Activated T-helper 9 cell treated with anti-CD3 and anti-CD28 coated beads, Interleukin-2, amount 50 U/mL, for 16 hours (primary cell): Measurements from ENCODE around the gene KRT79.

Source experiments
- DNase-seq: peaks from one replicate; pipeline ENCODE4 v3.0.0-alpha.2; 2020; ENCODE audit warnings: low read depth

The KRT79 gene

DNA sequence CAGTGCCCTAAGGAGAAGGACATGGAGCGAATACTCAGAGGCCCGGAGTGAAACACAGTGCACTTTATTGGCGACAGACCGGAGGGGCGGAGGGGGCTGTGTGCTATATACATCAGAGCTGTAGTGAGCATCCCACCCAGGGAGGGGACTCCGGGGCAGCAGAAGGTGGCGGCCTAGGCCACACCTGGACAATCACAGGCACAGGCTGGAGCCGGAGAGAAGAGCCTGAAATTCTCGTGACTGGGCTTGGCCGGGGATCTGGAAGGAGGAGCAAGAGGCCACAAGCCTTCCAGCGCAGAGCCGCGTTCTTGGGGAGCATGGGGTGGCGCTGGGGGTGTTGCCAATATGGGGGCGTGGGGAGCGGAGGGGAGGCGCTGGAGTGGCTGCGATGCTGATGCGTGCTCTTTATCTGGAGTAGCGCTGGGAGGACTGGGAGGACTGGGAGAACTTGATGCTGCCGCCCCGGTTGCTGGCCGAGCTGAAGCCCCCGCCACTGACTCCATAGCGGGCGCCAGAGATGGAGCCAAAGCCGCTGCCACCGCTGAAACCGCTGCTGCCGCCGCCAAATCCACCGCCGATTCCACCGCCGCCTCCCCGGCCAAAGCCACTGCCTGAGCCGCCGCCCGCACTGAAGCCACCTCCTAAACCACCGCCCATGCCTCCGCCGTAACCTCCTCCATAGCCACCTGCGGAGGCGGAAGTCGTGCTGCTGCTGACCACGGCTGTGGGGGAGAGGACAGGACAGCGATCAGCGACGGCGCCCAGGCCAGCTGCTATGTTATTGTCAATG, 44.3 kb downstream of the KRT79 start:
- no peak for DNase-seq

GRCh38 chr12:52788876-52789636, 45.1 kb downstream of the KRT79 start:
- no peak for DNase-seq

GRCh38 chr12:52788192-52788875, 45.8 kb downstream of the KRT79 start:
- no peak for DNase-seq

- DNase-seq: no peak
Observed at GRCh38 chr12:52787324-52788191, 46.6 kb downstream of the KRT79 start.

GRCh38 chr12:52784909-52785308, 49.2 kb downstream of the KRT79 start:
- DNase-seq: no peak

DNA sequence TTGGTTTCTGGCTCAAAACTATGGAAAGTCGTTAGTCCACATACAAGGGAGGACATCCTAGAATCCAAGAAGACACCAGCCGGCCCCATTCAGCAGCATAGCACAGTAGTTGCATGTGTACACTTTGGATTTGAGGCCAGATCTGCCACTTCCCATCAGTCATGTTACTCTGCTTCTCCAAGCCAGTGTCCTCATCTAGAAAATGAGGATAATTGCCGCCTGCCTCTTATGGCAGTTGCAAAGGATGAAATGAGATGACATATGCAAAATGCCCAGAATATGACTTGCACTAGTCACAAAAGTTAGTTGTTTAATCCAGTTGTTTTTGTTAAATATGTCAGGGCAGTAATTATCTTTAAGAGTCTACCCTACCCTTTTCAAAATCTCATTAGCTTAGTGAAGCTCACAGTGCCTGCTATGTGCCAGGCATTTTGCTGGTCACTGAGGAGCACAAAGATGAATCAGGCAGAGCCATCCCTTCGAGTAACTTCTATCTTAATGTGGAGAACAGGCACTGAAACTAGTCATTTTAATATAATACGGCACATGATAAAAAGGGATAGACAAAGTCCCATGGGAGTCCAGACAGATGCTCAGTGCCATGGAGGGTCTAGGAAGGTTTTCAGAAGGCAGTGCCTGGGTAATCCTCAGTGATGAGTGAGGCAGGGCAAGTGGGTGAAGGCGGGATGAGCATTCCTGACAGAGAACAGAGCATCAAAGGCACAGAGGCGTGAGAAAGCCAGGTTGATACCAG, 50.4 kb downstream of the KRT79 start:
- no peak for DNase-seq

DNA sequence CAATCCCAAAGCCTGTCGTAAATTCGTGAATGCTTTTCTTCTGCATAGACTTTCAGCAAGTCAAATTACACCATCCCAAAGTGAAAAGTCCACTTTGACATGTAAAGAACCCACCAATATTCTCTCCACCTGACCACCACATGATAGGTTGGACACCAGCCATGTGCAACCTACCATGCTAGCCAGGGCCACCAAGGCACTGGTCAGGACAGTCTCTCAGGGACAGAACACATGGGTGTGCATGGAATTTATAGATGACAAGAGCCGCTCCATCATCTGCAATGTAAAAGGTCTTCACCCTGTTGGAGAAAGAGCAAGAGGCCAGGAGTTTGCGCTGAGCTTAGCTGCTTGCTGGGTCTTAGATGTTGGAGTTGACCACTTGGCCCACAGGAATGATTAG, 51.6 kb downstream of the KRT79 start:
- no peak for DNase-seq

DNA sequence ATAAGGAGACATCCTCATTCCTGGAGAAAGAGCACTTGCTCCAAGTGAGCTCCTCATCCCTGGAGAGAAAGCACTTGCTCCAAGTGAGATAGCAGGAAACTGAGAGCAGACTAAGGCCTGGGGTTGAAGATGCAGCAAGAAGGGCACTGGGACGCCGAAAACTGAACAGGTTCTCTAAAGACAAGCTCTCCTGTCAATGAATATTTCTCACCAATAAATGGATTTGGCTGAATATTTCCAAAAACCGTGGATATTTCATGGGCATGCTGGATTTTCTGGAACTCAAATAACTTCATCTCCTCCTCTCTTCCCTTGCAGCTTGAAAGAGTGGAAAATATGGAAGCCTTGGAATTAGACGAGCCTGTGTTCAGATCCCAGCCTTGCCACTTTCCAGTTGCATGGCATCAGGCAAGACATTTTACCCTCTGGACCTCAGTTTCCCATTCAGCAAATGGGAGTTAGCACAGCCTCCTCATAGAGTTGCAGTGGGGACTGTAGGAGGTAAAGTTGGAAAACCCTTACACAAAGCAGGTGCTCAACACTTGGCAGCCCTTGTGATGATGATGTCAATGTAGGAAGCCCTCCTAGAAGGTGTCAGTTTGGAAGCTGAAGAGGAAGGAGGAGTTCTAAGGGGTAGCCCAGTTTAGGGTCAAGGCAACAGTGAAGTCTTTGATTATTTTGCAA, 52.6 kb downstream of the KRT79 start:
- DNase-seq: no peak

DNA sequence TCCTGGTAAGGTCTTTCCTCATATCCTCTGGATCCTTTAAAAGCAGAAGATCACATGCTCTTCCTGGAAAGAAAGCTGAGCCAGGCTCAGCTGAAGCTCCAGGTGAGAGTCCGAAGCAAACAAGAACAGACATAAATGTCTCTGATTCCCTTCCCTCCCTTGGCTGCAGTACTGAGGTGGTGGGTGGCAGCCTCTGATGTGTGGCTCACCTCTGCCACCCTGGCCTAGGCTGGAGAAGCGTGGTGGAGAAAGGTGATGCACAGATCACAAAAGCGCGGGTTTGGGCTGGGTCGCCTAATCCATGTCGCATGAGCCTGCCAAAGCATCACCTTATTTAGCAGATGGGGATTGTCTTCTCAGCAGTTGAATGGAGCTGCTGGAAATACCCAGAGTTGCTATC, 54.2 kb downstream of the KRT79 start:
- no peak for DNase-seq

GRCh38 chr12:52778833-52779232, 55.3 kb downstream of the KRT79 start:
- no peak for DNase-seq

DNA sequence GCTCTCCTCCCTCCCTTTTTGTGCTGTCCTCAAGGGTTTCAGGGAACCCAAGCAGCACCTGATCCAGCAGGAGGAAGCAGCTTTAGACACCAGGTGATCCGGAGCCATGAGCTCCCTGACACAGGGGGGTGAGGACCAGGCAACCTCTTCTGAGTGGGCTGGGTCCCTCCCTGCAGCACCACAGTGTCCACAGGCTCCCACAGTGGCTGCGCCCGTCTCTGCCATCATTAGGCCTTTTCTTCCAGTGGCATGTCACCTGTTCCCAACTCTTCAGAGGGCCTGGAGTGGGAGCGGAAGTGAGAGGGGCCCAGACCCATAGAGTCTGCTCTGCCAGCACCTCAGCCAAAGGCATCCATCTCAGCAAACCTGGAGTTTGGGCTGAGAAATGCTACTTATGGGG, 56.5 kb downstream of the KRT79 start:
- DNase-seq: no peak

- DNase-seq: no peak
Observed at GRCh38 chr12:52776913-52777395, 57.2 kb downstream of the KRT79 start, which contains the start of gene KRT76. TSS of gene KRT76 (minus strand) at chr12:52777345. CDS start at chr12:52777291, 54 bp downstream.

GRCh38 chr12:52776435-52776834, 57.7 kb downstream of the KRT79 start:
- DNase-seq: no peak

DNA sequence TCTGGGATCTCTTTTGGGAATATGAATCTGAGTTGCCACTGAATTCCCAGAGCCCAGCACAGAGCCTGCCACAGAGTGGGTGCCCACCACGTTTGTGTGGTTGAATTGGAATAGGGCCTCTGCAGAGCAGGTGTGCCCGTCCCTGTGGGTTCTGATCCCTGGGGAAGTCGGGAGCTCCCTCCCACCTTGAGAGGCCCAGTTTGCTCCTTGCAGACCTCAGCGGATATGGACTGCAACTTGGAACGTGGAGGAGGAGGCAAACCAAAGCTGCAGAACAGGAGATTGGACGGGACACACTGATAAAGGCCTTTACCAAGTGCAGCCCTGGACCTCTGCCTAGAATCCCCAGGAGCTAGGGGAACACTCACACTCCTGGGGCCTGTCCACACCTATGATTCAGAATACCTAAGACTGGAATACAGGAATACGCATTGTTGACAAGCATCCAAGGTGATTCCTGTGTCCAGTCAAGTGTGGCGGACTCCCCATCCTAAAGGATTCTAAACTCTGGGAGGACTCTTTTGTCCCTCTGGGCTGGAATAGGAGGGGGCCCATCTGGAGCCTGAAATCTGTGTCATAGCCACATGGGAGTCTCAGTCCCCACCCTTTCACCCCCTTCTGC, 59.4 kb downstream of the KRT79 start:
- DNase-seq: no peak

DNA sequence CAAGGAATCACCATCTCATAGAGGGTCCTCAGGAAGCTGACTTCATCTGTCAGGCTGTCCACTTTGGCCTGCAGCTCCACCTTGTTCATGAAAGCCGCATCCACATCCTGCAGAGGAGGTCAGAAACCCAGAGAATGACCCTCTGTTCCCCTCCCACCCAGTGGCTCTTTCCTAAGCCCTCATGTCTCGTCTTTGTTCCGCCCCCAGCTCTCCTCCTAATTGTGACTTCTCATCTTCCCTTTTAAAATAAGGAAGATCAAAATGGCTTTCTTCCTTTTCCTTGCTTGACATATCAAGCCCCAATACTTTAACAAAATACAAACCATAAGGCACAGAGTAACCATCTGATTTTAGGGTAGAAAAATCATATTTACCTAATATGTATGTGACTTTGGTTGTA, 61.3 kb downstream of the KRT79 start:
- DNase-seq: no peak

DNA sequence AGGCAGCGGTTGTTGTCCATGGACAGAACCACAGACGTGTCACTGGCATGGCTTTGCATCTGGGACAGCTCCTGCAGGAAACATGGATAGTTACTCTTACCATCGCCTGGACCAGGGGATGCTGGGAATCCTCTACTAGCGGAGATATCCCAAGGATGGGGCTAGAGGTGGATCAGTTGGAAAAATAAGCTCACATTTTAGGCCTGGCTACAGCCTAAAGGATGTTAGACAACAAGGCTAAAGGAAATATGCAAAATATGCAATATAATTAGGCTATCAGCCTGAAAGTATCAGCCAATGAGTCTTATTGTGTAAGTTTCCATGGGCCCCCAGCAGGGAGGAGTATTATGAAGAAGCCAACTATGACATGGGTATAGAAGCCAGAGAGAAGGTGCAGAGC, 61.9 kb downstream of the KRT79 start:
- no peak for DNase-seq

DNA sequence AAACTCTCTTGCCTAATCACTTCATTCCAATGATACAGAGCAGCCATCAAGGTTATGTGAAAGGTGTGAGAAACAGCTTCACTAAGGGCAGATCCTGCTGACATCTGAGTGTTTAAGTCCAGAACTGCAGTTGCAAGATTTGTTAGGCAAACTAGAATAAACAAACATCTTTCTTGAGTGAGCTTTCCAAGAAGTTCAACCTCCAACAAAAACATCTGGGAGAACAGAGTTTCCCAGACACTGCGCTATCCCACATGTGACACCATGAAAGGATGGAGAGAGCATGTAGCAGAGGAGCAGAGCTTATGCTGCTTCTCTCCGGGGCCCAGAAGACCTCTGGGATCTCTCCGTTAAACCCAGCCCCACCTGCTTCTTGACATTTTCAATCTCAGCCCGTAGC, 62.6 kb downstream of the KRT79 start:
- no peak for DNase-seq
